Superior temporal gyrus (tissue), 1 donor: ENCODE data around the gene PPM1F.

Experiments
- DNase-seq: peaks from one replicate; pipeline ENCODE4 v3.0.0-alpha.2; 2016; ENCODE audit errors: extremely low spot score

Gene PPM1F, protein sequence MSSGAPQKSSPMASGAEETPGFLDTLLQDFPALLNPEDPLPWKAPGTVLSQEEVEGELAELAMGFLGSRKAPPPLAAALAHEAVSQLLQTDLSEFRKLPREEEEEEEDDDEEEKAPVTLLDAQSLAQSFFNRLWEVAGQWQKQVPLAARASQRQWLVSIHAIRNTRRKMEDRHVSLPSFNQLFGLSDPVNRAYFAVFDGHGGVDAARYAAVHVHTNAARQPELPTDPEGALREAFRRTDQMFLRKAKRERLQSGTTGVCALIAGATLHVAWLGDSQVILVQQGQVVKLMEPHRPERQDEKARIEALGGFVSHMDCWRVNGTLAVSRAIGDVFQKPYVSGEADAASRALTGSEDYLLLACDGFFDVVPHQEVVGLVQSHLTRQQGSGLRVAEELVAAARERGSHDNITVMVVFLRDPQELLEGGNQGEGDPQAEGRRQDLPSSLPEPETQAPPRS

DNA sequence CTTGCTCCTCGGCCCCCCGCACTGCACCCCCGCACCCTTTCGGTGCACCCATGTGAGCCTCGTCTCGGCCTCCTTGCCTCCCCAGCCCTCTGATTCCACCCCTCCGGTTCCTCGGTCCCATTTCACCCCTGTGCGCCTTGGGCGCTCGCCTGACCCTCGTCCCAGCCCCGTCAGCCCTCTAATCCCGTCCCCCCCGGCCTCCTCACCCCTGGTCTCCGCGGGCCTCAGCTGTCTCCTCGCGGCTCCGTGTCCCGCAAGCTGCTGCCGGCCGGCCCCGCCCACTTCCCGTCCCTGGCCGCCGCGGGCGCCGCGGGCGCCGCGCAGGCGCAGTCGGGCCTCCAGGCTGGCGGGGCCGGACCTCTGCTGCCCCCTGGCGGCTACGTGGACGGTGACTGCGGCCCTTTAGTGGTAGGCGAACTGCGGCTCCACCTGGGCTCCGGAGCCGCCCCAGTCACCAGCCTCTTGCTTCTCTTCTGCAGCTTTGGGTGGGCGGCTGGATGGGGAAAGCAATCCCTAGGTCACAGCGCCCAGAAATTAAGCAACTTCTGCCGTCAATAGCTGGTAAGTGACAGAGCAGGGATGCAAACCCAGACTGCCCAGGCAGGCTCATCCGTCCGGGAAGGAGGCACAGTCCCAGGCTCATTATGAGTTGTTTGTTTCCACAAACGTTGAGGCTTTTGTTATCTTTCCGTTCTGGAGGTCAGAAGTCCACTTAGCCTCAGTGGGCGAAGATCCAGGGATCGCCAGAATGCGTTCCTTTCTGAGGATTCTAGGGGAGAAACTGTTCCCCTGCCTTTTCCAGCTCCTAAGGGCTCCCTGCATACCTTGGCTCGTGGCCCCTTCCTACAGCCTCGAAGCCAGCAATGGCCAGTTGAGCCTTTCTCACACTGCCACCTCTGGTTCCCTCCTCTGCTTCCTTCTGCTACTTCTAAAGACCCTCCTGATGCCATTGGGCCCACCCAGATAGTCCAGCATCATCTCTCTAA, at the start of gene PPM1F:
Gene PPM1F, minus strand, starts transcription at position 263 of the 986 bp plus-strand sequence. CDS start 6,800 bp downstream, outside the sequence.
- peak; percentile 83 for DNase-seq

DNA sequence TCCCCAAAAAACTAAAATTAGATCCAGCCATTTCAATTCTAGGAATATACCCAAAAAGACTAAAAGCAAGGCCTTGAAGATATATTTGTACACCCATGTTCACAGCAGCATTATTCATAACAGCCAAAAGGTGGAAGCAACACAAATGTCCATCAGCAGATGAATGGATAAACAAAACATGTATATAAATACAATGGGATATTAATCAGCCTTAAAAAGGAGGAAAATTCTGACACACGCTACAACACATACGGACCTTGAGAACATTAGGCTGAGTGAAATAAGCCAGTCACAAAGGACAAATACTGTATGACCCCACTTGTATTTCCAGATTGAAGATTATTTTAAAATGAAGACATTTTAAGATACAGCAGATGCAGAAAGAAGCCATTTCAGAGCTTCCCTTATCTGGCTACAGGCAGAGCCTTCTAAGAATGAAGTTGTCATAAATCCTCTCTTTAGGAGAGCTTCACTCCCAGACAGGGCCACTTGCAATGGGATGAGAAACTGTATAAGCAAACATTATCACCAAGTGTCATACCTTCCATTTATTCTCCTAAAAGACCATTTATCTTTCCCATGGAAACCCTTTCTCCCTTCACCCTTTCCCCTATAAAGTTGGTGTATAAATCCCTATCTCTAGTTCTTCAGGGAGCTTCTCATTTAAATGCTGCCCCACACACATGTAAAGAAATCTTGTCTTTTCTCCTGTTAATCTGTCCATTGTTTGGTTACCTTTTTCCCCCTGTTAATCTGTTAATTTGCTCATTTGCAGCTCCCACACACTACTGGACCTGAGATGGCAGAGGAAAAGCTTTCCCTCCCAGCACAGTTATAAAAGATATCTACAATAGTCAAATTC, 49.2 kb upstream of the PPM1F start:
- no peak for DNase-seq

DNA sequence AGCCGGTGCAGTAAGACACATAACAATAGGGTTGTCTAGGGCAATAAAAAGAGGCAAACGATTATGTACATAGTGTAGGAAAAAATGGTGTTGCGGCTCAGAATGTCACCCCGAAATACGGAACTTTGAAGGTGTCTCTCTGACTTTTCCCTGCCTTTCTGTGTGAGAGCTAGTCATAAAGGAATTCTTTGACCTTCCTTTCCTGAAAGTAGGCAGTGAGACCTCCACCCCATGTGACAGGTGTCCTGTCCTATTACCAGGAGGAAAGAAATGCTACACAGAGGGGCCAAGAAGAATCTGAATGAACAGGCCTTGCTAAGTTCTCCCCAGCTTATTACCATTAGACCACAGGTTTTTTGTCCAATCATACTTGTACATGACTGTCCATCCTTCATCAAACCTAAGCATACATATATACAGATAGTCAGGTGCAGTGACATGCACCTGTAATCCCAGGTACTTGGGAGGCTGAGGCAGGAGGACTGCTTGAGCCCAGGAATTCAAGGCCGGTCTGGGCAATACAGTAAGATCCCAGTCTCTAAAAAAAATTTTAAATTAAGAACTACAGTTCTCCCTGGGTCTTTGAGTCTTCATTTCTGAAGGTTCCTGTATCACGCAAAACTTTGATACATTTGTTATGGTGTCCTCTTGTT, 46.1 kb upstream of the PPM1F start:
- DNase-seq, result no peak

DNA sequence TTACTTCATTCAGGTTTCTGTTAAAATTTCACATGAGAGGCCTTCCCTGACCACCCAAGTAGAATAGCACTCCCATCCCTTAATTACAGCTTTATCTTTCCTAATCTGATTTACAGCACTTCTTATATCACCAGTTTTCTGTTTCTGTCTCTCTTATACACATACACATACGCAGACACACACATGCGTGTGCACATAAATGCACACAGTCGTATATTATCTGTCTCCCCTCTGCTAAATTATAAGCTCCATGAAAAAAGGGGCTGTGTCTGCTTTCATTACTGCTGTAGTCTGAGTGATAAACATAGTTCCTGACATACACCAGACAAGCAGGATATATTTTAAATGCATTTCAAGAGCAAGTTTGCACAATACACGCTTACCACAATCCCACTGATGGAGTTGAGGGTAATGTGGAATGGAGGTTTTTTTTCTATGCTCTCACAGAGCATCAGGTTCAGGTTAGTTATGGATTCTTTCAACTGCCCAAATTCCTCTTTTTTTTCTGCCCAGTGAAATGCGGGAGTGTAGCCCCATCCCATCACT, 43.6 kb upstream of the PPM1F start:
- DNase-seq, result no peak

DNA sequence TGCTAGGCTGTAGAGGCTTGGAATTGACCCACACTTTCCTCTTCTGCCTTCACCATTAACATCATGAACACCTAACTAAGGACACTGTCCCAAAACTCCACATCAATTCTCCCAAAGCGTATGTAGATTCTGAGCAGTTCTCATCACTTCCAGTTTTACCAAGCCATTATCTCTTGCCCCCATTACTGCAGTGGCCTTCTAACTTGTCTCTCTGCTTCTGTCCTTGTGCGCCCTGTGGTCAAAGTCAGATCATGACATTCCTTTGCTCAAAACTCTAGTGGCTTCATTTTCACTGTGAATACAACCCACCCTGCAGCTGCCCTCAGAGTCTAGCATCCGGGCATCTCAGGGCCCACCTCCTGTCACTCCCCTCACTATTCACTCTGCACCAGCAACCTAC, 43.0 kb upstream of the PPM1F start:
- DNase-seq, result no peak

DNA sequence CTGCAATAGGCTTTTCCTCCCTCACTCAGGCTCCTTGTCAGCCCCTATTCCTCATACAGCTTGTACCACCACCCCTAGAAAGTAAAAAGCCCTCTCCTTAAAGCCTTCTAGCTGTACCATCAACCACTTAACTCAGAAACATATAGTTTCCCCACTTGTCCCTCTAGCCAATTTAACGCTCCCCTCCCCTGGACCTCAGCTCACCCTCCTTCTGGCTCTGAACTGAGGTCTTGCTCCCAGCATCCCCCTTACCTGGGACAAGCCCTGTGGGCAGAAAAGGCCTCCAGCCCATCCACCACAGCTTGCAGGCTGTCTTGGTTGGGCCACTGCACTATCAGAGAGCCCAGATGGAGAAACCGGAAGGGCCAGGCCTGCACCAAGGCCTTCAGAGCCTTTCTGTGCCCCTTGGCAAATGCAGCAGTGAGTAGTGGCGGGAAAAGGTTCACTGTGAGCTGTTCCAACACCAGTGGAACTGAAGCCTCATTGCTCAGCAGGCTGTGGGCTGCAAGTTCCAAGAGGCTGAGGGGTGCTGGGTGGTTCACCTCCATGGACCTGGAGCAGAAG, 42.3 kb upstream of the PPM1F start:
- DNase-seq, result no peak

DNA sequence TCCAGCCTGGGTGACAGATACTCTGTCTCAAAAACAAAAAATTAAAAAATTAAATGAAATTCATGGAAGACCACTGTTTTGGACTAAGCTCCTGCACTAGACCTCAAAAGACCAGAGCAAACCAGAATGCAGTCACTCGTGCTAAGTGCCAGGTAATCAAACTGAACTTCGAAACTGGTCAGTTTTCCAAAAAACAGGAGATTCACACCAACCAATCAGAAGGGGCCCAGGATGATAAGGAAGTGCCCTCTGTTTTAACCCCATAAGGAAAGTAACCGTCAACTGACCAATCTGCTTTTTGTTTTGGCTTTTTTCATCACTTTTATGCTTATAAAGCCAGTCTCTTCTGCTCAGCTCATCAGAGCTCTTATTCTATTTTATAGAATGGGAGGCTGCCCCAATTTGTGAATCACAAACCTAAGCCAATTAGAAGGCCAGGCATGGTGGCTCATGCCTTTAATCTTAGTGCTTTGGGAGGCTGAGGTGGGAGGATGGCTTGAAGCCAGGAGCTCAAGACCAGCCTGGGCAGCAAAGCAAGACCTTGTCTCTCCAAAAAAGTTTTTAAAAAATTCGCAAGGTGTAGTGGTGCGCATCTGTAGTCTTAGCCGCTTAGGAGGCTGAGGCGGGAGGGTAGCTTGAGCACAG, 40.1 kb upstream of the PPM1F start:
- no peak for DNase-seq

DNA sequence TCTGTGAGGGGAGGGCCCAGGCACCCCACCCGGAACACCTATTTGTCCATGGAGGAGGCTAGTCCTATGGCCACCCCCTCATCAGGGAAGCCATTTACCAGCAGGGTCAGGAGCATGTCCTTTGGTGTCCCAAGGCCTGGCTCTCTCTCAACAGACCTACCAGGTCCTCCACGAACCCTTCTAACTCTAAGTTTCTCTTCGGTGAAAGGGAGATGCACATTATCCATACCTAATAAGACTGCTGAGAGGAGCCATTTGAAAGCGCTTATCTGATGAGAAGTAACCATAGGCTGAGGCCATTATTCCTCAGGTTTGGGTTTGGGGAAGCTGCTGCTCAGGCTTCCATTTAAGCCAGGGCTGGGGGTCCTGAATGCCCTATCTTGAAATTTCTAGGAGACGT, 39.1 kb upstream of the PPM1F start:
- no peak for DNase-seq

DNA sequence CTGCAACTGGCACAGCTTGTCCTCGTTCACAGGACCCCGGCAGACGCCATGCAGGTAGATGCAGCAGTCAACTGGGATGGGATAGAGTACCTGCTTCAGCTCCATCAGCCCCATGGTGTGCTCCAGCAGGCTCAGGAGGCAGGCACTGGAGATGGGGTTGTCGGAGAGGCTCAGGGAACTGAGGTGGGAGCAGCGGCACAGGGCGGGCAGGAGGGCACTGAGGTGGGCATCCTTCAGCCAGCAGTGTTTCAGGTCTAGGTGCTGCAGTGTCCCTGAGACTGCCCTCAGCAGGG, 38.6 kb upstream of the PPM1F start:
- no peak for DNase-seq

DNA sequence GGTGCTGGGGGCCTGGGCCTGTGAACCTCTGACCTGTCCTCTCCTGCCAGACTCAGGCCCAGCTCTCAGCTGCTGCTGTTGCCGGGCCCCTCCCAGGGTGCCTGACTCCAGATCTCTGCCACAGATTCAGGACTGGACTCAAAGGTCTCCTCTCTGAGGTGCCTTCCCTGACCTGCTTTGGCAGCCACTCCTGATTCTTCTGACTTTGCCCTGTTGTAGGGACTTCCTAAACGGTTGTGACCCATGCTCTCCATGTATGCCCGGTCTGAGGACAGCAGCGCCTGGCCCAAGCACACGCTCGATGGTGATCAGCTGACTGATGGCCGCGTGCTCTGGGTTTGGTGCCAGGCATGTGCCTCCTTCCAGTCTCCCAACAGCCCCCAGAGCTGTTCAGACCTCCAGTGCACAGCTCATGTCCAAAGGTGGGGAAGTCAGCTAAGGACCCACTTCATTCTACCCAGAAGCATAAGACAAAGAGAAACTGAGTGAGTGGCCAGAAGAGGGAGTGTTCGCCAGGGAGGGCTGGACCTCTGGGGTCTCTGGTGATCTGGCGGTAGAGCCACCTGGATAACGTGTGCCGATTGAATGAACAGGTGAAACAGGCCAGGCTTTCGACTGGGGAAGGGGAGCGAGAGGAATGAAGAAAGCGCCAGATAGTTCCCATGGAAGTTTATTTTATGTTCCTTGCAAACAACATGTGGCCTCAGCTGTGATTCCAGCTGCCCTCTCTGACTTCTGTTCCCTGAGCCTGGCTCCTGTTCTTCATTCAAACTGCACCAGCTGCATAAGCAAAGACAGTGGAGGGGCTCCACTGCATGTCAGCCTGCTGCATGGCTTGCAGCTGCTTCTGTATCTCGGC, 38.0 kb upstream of the PPM1F start:
- DNase-seq, result no peak

DNA sequence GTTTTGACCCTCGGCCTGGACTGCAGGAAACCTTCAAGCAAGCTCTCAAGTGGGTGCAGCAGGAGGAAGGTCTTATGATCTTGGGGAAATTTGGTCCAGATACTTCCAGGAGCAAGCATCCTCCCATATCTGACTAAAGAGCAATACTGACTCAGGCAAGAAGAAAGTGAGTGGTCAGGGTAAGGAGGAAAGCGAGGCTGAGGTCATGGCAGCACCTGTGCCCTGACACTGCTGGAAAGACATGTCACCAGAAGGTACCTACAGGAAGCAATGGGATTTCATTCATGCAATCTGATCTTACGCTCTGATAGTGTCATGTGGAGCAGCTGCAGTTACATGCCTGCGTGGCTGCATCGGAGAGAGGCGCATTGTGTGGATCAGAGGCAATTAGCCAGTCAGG, 36.4 kb upstream of the PPM1F start:
- DNase-seq, result no peak

DNA sequence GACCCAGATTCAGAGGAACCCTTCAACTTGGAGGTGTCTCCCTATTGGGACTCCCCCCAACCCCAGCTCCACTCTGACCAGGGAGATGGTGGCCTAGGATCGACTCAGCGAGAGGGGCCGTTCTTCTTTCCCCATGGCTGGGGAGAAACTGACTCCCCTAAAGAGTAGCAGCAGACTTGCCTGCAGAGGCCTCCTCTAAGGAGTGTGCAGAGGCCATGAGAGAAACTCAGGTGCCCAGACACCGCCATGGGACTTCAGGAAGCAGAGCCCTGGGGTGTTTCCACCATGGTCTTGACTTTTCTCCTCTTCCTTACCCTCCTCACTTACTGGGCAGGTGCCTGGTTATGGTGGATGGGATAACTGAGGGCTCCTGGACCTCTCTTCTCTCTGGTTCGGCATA, 32.6 kb upstream of the PPM1F start:
- DNase-seq, result no peak

DNA sequence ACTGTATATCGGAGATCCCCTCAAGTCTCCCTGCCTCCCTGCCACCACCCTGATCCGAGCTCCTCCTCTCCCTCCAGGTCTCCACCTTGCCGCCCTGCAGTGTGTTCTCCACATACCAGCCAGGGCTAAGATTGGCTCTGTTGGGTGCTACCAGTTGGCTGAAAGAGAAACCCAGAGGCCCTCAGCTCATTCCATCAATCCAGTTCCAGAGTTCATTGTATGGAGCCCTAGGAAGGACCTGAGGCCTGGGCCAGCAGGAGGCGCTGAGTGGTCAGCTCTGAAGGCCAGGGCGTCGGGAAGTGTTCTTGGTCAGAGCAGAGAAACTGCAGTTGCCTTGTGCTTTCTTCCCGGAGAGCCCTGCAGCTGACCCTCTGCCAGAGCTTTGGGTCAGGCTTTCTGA, 32.1 kb upstream of the PPM1F start:
- no peak for DNase-seq

DNA sequence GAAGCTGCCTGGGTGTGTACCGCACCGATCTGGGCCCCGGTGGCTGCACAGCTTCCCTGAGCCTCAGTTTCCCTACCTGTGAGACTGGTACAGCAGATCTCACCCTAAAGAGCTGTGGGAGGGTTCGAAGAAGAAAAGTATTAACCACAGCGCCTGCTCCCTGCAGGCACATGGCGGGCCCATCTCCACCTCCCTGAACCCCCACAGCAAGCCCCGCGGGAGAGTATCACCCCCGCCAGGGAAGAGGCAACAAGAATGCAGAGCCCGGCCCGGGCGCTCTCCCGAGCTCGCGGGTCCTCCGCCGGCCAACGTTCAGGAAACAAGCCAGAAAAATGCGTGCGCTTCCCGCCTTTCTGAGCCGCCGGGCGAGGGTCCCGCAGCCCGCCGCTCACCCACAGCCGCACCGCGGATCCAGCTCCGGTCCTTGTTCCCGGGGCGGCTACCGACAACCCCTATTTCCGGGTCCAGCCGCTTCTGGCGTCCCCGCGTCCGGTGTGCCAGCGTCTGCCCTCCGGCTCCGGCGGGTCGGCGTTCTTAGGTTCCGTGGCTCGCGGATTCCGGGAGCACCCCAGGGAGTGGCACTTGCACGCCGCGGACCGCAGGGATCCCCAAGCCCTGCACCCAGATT, 29.8 kb upstream of the PPM1F start, which contains the start of gene TOP3B:
Gene TOP3B, minus strand, starts transcription at position 450 of the 628 bp plus-strand sequence. CDS start 7,078 bp downstream, outside the sequence.
- peak; percentile 86 for DNase-seq

DNA sequence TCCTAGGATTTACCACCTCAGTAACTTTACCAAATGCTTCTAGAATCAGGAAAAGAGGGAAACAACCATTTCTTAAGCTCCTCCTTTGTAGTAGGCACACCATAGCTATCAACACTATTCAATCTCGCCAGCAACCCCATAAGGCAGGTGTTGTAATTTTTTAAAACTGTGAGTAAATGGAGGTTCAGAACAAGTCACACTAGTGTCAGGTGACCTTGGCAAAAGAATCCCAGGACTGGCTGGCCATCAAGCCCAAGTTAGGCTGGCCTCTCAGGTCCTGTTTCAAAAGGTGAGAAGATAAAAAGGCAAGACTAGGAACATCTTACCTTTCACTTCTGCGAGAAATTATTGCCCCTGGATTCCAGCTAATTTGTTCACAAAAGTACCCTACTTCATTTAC, 29.2 kb upstream of the PPM1F start:
- no peak for DNase-seq

DNA sequence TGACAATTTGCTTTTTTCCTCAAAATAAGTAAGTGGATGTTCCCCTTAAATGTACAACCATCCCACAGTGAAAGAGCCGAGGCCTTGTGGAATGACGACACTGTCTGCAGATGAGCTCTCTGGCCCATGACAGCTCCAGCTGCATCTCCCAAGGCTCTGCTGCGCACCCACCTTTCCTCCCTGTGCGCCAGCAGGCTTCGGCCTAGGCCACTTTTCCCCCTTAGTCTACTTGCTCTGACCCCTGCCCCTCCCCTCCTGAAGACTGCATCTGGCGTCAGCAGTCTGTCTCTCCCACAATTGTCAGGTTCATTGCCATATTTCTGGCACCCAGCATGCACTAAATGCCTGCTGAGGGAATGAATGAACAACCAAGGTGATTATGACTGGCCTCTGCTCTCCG, 27.9 kb upstream of the PPM1F start:
- no peak for DNase-seq

DNA sequence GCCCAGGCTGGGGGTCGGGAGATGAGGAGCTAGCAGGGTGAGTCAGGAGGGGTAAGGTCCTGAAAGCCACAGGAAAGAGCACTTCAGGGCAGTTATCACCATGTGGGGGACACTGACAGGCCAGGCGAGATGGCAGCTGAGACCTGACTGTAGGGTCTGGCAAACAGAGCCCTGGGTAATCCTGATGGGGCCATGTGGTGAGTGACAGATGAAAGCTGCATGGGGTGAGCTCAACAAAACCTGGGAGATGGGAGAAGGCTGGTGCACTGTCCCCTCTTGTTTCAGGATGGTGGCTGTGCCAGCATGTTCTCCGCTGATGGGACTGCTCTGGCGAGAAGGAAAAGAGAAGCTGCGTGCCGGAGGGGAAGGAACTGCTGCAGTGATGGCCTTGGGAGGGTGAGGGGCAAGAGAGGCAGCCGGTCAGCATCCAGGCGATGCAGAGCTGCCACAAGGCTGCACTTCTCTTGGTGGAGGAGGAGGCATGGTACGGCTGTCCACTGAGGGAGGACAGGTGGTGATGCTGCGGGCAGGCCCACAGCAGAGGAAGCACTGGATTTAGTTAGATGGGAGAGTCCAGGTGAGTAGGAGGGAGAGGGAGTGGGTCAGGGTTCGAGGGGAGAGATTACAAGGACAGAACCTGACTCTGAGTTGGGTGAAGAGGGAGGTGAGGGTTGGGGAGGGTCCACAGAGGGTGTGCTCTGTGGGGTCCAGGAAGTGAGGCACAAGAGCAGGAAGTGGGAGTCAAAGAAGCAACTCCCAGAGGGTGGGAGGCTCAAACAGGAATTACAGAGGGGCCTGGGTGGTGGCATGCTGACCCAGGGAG, 26.1 kb upstream of the PPM1F start:
- DNase-seq, result no peak

DNA sequence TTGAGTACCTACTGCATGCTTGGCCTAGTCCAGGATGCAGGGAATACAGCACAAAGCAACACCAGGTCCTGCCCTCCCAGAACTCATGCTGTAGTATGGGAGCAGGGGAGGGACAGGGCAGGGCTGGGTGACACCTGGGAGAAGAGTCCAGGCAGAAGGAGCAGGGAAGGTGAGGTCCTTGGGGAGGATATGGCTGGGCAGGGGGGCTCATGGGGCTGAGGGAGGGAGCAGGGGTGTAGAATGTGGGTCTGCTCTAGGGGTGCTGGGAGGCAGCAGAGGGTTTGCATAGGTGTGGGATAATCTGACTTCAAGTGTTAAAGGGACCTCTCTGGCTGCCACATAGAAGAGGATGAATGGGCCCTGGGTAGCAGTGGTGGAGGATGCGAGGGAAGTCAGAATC, 25.2 kb upstream of the PPM1F start:
- DNase-seq, result no peak
